Lower leg skin (tissue), 4 donors: ENCODE measurements around the gene GSTM4. TPM values are rescaled to one million over a fixed set of nuclear protein-coding genes. Genes with fewer than 3 reads are reported as not detected.
A peak's percentile ranks its signal among the peaks of the same experiment; 100 is the strongest.

ENCODE experiments used
- DNase-seq, 2 donors: peaks; one replicate each; pipeline ENCODE4 v3.0.0-alpha.2; 2019; ENCODE audit warnings: low spot score in 2 of 2
- H3K4me3 ChIP-seq: fragments of 200-600 bp; sonication (generic); 2 replicates; pipeline ENCODE4 v1.5.1; 2017; ENCODE audit warnings: mild to moderate bottlenecking, low read depth; ENCODE audit not compliant: poor library complexity, severe bottlenecking
- POLR2A ChIP-seq, 2 donors: fragments of 450-650 bp; IDR thresholded peaks; one replicate each; pipeline ENCODE4 v1.6.1; 2016 to 2017; ENCODE audit warnings: antibody characterized with exemption in 2 of 2, mild to moderate bottlenecking in 1 of 2, moderate library complexity in 1 of 2
- WGBS, 2 donors: methylation state at CpG; one replicate each; pipeline ENCODE4 v1.1.5; 2018; 5-methylcytosine and 5-hydroxymethylcytosine counted together
- intact Hi-C: fragments of 100-400 bp; cut with DNase I; formaldehyde crosslinking; loops from one replicate; pipeline ENCODE4 v1.15.0; 2023; ENCODE audit warnings: low total_unique reads
- total RNA-seq, 4 donors: library from RNA; depleted of rRNA; stranded (reverse); fragments of >200 nt; gene quantifications; one replicate each; pipeline ENCODE4 v1.1.0, GENCODE V29; 2016
- TF ChIP-seq, protein P1 (sequence below), 3 donors: fragments of 450-650 bp; IDR thresholded peaks; one replicate each; pipeline ENCODE4 v1.5.1; 2016; ENCODE audit warnings: antibody characterized with exemption in 3 of 3, mild to moderate bottlenecking in 3 of 3, moderate library complexity in 2 of 3

Gene GSTM4
- total RNA-seq: 10 to 100 TPM; 13.4 to 23.3 (median 19.1) TPM

DNA sequence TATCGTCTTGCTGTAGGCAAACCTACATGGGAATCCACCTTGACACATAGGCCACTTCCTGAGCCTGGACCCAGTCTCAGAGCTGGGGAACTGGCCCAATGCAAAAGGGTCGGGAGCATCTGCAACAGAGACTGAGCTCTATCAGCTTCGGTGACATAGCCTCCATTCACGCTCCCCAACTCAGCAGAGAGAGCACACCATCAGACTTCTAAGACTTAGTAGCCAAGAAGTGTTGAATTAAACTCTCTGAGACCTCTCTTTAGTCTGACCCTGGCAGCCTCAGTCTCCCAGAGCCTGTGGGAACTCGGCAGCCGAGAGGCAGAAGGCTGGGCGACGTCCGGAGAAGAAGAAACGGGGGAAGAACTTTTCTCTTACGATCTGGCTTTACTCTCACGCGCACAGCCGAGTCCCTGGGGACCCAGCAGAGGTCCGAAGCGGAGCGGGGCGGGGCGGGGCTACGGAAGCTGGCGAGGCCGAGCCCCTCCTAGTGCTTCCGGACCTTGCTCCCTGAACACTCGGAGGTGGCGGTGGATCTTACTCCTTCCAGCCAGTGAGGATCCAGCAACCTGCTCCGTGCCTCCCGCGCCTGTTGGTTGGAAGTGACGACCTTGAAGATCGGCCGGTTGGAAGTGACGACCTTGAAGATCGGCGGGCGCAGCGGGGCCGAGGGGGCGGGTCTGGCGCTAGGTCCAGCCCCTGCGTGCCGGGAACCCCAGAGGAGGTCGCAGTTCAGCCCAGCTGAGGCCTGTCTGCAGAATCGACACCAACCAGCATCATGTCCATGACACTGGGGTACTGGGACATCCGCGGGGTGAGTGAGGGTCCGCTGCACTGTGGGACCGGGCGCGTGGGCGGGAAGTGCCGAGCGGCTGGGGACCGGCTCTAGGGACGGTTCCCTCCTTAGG lies at the start of gene GSTM4:
Gene GSTM4, plus strand, starts transcription at position 485 of the 905 bp plus-strand sequence. Its CDS starts 291 bp downstream, at position 776.
- DNase-seq: peak; percentile 72 to 96
- peak within 1 kb of the TSS; percentile 63 for H3K4me3 ChIP-seq
- intact Hi-C loops: no loop called here
- no peak for TF ChIP-seq POLR2A (IDR thresholded peaks at IDR 0.05)
- TF ChIP-seq, protein P1, sequence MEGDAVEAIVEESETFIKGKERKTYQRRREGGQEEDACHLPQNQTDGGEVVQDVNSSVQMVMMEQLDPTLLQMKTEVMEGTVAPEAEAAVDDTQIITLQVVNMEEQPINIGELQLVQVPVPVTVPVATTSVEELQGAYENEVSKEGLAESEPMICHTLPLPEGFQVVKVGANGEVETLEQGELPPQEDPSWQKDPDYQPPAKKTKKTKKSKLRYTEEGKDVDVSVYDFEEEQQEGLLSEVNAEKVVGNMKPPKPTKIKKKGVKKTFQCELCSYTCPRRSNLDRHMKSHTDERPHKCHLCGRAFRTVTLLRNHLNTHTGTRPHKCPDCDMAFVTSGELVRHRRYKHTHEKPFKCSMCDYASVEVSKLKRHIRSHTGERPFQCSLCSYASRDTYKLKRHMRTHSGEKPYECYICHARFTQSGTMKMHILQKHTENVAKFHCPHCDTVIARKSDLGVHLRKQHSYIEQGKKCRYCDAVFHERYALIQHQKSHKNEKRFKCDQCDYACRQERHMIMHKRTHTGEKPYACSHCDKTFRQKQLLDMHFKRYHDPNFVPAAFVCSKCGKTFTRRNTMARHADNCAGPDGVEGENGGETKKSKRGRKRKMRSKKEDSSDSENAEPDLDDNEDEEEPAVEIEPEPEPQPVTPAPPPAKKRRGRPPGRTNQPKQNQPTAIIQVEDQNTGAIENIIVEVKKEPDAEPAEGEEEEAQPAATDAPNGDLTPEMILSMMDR (IDR thresholded peaks at IDR 0.05): no peak
- 2% methylated on average over 25 to 42 of the region's 54 CpGs for WGBS, 2 donors

DNA sequence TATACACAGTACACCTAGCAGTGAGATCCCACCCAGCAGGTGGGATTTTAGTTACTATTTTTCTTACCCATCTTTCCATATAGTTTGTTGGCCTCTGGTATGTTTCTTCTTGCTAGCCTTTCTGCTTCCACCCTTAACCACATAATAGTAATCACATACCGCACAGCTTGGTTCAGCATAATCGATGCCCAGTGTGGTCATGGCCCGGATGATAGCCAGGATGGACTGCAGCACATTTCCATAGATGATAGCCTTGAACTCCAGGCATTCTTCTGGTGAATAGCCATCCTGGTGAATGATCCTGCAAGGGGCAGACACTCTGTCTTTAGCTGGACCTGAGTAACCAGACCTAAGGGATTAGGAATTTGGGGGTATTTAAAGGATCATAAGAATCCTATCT lies 46.0 kb upstream of the GSTM4 start:
- intact Hi-C loops: loop anchor here (10.0 kb wide), 1 partner anchor 45 kb away; no protein-coding TSS in a partner anchor
- no peak for DNase-seq
- TF ChIP-seq, protein P1 (IDR thresholded peaks at IDR 0.05): no peak
- no peak for TF ChIP-seq POLR2A (IDR thresholded peaks at IDR 0.05)
- 95 to 96% methylated on average over 3 of the region's 3 CpGs for WGBS, 2 donors
- no peak overlapping the region for H3K4me3 ChIP-seq

DNA sequence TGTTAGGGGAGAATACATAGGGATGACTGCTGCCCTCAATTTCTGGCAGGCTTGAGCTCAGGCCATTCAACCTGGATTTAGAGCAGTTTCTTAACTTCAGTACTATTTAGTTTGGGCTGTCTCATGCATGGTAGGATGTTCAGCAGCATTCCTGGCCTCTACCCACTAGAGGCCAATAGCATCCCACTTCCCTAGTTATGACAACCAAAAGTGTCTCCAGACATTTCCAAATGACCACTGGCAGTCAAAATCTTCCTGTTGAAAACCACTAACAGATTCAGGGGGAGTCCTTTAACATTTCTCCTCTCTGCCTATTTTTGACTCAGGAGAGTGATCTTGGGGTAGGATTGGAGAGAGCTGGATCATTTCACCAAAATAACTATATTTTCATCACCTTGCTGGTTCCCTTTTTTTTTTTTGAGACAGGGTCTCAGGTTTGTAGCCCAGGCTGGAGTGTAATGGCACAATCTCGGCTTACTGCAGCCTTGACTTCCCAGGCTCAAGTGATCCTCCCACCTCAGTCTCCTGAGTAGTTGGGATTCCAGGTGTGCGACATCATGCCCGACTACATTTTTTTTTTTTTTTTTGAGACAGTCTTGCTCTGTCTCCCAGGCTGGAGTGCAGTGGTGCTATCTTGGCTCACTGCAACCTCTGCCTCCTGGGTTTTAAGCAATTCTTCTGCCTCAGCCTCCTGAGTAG lies 45.1 kb upstream of the GSTM4 start:
- TF ChIP-seq POLR2A (IDR thresholded peaks at IDR 0.05): no peak
- TF ChIP-seq, protein P1 (IDR thresholded peaks at IDR 0.05): no peak
- WGBS, 2 donors: 52 to 56% methylated on average over 3 of the region's 3 CpGs

DNA sequence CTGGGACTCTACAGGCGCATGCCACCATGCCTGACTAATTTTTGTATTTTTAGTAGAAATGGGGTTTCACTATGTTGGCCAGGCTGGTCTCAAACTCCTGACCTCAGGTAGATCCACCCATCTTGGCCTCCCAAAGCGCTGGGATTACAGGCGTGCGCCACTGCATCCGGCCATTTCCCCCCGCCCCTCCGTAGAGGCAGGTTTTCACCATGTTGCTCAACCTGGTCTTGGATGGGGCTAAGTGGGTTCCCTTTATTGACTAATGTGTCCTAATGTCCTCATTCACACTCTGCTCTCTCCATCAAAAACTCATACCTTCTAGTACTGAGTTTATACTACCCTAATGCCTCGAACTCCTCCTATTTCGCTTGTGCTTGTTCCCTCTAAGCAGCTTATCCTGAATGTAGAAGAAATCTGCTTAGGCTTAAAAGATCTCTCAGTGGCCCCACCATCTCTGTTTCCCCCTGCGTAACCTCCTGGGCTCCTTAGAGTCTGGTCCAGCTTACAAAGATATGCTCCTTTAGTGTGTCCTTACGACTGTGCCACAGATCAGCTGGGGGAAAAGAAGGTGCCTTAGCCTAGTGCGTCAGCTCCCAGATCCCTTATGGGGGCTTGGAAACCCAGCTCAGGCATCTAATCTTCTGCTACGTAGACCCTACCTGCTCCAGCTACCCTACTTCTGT lies 44.5 kb upstream of the GSTM4 start:
- H3K4me3 ChIP-seq: no peak overlapping the region
- WGBS, 2 donors: 92 to 96% methylated on average over 13 of the region's 13 CpGs
- intact Hi-C loops: loop anchor here (10.0 kb wide), 1 partner anchor 47 kb away; no protein-coding TSS in a partner anchor
- TF ChIP-seq, protein P1 (IDR thresholded peaks at IDR 0.05): no peak
- no peak for TF ChIP-seq POLR2A (IDR thresholded peaks at IDR 0.05)
- no peak for DNase-seq

More for the DNA sequence above, 45.1 kb upstream of the GSTM4 start:
- DNase-seq: no peak
- intact Hi-C loops: loop anchor here (10.0 kb wide), 1 partner anchor 46 kb away; no protein-coding TSS in a partner anchor
- H3K4me3 ChIP-seq: no peak overlapping the region

DNA sequence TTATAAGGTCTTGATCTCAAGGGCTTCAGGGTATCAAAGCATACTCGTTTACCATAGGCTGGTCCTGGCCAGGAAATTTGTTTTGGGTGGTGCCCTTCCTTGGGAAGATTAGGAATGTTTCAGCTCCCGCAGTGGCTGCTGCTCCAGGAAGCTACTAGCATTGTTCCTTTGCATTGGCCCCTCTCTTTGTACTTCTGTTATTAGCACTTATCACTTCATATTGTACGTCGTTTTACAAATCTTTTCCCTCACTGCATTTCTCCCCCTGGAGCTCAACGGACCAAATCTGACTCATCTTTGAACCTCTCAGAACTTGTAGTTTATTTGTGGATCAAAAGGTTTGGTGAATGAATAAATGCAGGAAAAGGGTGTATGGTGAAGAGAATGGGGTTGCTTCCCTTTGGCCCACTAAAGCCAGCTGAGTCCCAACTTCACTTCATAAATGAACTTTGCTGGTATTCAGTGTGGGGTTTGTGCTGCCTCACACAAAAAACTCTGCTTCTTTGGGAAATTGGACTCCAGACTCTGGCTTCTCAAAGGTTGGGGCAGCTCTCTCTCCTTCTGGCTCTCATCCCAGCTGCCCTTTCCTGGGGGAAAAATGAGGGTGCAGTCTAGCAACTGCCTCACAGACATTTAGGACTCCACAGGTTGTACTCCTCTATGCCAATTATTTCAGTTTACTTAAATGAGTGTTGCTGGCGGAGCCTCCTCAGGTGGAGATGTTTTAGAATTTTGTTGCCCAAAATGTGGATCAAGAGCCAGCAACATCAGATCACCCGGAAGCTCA lies 42.3 kb upstream of the GSTM4 start:
- WGBS, 2 donors: 44 to 56% methylated on average over 7 of the region's 7 CpGs
- H3K4me3 ChIP-seq: no peak overlapping the region
- intact Hi-C loops: loop anchor here (10.0 kb wide), 1 partner anchor 49 kb away; no protein-coding TSS in a partner anchor
- DNase-seq: no peak
- TF ChIP-seq, protein P1 (IDR thresholded peaks at IDR 0.05): no peak
- no peak for TF ChIP-seq POLR2A (IDR thresholded peaks at IDR 0.05)
